Measurements from ENCODE around the gene MAB21L4.

DNA sequence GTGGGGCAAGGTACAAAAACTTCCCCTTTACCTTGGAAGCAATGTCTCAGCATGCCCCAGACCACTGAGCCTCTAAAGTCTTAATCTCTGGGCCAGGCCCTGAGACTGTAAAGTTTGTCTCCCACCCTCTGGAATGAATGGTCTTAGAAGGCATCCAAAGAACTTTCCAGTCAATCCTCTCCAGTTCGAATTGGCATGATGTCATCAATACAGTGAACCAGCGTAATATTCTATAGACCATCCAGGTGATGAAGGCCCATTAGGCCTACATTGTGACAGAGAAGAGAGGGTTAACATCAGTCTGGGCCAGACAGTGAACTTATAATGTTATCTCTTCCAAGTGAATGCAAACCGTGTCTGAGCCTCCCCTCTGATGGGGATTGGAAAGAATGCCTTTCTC lies 11.2 kb downstream of the MAB21L4 start:
- TF ChIP-seq POLR2A (IDR thresholded peaks at IDR 0.05; ENCODE audit: low read length) (no peak), HOXB13 (CRISPR knock-in tag; IDR thresholded peaks at IDR 0.05; ENCODE audit: low read depth) (no peak), CHD2 (IDR thresholded peaks at IDR 0.05; ENCODE audit: low read length, partially characterized antibody) (no peak), EP300 (IDR thresholded peaks at IDR 0.05) (no peak), RNF2 (IDR thresholded peaks at IDR 0.05; ENCODE audit: borderline replicate concordance, low read depth) (no peak), KDM1A (IDR thresholded peaks at IDR 0.05; ENCODE audit: low read depth) (no peak), FOSB (CRISPR knock-in tag; IDR thresholded peaks at IDR 0.05) (no peak), ESRRA (IDR thresholded peaks at IDR 0.05; ENCODE audit: borderline replicate concordance, low read length) (no peak), RFX5 (IDR thresholded peaks at IDR 0.05) (no peak), RARB (CRISPR knock-in tag; IDR thresholded peaks at IDR 0.05) (no peak), NPAS2 (CRISPR knock-in tag; IDR thresholded peaks at IDR 0.05; ENCODE audit: borderline replicate concordance) (no peak)
- TF ChIP-seq, protein P1, sequence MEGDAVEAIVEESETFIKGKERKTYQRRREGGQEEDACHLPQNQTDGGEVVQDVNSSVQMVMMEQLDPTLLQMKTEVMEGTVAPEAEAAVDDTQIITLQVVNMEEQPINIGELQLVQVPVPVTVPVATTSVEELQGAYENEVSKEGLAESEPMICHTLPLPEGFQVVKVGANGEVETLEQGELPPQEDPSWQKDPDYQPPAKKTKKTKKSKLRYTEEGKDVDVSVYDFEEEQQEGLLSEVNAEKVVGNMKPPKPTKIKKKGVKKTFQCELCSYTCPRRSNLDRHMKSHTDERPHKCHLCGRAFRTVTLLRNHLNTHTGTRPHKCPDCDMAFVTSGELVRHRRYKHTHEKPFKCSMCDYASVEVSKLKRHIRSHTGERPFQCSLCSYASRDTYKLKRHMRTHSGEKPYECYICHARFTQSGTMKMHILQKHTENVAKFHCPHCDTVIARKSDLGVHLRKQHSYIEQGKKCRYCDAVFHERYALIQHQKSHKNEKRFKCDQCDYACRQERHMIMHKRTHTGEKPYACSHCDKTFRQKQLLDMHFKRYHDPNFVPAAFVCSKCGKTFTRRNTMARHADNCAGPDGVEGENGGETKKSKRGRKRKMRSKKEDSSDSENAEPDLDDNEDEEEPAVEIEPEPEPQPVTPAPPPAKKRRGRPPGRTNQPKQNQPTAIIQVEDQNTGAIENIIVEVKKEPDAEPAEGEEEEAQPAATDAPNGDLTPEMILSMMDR (IDR thresholded peaks at IDR 0.05): no peak
- TF ChIP-seq, protein P2, sequence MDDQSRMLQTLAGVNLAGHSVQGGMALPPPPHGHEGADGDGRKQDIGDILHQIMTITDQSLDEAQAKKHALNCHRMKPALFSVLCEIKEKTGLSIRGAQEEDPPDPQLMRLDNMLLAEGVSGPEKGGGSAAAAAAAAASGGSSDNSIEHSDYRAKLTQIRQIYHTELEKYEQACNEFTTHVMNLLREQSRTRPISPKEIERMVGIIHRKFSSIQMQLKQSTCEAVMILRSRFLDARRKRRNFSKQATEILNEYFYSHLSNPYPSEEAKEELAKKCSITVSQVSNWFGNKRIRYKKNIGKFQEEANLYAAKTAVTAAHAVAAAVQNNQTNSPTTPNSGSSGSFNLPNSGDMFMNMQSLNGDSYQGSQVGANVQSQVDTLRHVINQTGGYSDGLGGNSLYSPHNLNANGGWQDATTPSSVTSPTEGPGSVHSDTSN (IDR thresholded peaks at IDR 0.05): no peak
- TF ChIP-seq, protein P3, sequence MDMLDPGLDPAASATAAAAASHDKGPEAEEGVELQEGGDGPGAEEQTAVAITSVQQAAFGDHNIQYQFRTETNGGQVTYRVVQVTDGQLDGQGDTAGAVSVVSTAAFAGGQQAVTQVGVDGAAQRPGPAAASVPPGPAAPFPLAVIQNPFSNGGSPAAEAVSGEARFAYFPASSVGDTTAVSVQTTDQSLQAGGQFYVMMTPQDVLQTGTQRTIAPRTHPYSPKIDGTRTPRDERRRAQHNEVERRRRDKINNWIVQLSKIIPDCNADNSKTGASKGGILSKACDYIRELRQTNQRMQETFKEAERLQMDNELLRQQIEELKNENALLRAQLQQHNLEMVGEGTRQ (IDR thresholded peaks at IDR 0.05): no peak

Data from A549 (cell line).